ENCODE data around the gene BCAS1.

The BCAS1 gene

DNA sequence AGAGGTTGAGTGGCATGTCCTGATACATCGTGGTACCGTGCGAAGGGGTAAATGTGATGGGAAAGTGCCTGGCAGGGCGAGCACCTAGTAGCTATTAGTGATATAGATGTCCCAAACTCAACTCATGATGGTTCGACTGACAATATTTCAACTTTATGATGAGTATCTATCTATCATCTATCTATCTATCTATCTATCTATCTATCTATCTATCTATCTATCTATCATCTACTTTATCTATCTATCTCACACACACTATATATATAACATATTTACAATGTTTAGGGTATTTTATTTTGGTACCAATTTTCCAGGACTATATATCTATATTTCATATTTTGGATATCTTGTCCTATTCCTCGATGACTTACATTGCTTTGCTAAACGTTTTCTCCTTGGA lies 5.5 kb downstream of the BCAS1 start:
- no peak overlapping the region for H3K9ac ChIP-seq (ENCODE audit: low read length)

DNA sequence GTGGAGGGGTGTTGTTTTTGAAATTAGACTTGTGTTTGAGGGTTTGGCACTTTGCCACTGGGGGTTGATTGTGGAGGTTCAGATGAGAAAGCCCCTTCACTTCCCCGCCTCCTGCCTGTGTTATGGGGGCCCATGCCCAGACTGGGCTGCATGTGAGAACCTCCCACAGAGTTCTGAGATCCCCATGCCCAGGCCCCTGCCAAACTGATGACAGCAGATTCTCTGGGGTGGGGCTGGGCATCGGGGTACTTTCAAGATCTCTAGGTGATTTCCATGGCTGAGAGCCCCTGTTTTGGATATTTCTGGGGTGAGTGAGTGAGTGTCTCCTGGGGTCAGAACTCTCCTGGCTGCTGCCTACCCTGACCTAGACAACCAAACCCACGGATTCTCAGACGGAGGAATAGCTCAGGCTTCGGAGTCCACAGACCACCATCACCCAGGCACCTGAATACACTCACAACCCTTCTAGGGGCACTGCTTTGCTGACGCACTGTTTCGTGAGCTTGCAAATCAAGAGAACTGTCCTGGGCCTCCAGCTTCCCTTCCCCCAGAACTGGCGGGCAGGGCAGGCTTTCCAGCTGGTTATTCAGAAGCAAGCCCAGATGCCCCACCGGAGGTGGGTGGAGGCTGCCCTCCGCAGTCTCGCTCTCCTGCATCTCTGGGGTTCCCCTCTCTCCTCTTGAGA lies 6.3 kb downstream of the BCAS1 start:
- H3K4me2 ChIP-seq (ENCODE audit: low read length): no peak overlapping the region; the same call in 1 of the 2 replicates
- H3K27me3 ChIP-seq (ENCODE audit: insufficient read depth, low read length): peaks cover 6% of the 10 kb centered on the region; the same call in 1 of the 2 replicates
- TF ChIP-seq, protein P1, sequence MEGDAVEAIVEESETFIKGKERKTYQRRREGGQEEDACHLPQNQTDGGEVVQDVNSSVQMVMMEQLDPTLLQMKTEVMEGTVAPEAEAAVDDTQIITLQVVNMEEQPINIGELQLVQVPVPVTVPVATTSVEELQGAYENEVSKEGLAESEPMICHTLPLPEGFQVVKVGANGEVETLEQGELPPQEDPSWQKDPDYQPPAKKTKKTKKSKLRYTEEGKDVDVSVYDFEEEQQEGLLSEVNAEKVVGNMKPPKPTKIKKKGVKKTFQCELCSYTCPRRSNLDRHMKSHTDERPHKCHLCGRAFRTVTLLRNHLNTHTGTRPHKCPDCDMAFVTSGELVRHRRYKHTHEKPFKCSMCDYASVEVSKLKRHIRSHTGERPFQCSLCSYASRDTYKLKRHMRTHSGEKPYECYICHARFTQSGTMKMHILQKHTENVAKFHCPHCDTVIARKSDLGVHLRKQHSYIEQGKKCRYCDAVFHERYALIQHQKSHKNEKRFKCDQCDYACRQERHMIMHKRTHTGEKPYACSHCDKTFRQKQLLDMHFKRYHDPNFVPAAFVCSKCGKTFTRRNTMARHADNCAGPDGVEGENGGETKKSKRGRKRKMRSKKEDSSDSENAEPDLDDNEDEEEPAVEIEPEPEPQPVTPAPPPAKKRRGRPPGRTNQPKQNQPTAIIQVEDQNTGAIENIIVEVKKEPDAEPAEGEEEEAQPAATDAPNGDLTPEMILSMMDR (IDR thresholded peaks at IDR 0.05; ENCODE audit: low read length): no peak
- TF ChIP-seq EZH2 (IDR thresholded peaks at IDR 0.05; ENCODE audit: borderline replicate concordance, low read length): no peak
- no peaks in the 10 kb centered on the region for H3K9me3 ChIP-seq (ENCODE audit: low read length)
- H3K4me1 ChIP-seq (ENCODE audit: insufficient read depth, low read length, severe bottlenecking): peaks cover 14% of the 10 kb centered on the region
- H4K20me1 ChIP-seq (ENCODE audit: insufficient read depth, low read length): no peaks in the 10 kb centered on the region
- H3K4me3 ChIP-seq (ENCODE audit: low read depth, low read length, poor library complexity, severe bottlenecking): no peak overlapping the region
- H3K79me2 ChIP-seq (ENCODE audit: insufficient read depth, low read length): no peaks in the 10 kb centered on the region
- no peaks in the 10 kb centered on the region for H3K9me2 ChIP-seq (ENCODE audit: low read depth, low read length)
- H3F3A ChIP-seq (ENCODE audit: insufficient read depth, low read length): no peaks in the 10 kb centered on the region
- H2AFZ ChIP-seq (ENCODE audit: low read length): no peak overlapping the region
- H3K9ac ChIP-seq (ENCODE audit: low read length): 0 out of 2 replicates have a peak overlapping the region, but pooled peaks have one; percentile 6
- no peak overlapping the region for H3K27ac ChIP-seq (ENCODE audit: low read depth, low read length, poor library complexity, severe bottlenecking)
- H3K36me3 ChIP-seq (ENCODE audit: insufficient read depth, low read length): no peaks in the 10 kb centered on the region

More for the DNA sequence above, 5.5 kb downstream of the BCAS1 start:
- Histone ChIP-seq H3K27ac (ENCODE audit: low read depth, low read length, poor library complexity, severe bottlenecking) (no peak overlapping the region), H4K20me1 (ENCODE audit: insufficient read depth, low read length) (no peaks in the 10 kb centered on the region), H3K9me2 (ENCODE audit: low read depth, low read length) (no peaks in the 10 kb centered on the region), H3K4me3 (ENCODE audit: low read depth, low read length, poor library complexity, severe bottlenecking) (no peak overlapping the region), H3F3A (ENCODE audit: insufficient read depth, low read length) (no peaks in the 10 kb centered on the region), H3K9me3 (ENCODE audit: low read length) (no peaks in the 10 kb centered on the region), H3K4me1 (ENCODE audit: insufficient read depth, low read length, severe bottlenecking) (peaks cover 13% of the 10 kb centered on the region), H3K36me3 (ENCODE audit: insufficient read depth, low read length) (no peaks in the 10 kb centered on the region), H2AFZ (ENCODE audit: low read length) (no peak overlapping the region), H3K79me2 (ENCODE audit: insufficient read depth, low read length) (no peaks in the 10 kb centered on the region), H3K27me3 (ENCODE audit: insufficient read depth, low read length) (peaks cover 6% of the 10 kb centered on the region; the same call in 1 of the 2 replicates), H3K4me2 (ENCODE audit: low read length) (no peak overlapping the region; the same call in 1 of the 2 replicates)
- TF ChIP-seq, protein P1 (IDR thresholded peaks at IDR 0.05; ENCODE audit: low read length): no peak
- TF ChIP-seq EZH2 (IDR thresholded peaks at IDR 0.05; ENCODE audit: borderline replicate concordance, low read length): no peak

DNA sequence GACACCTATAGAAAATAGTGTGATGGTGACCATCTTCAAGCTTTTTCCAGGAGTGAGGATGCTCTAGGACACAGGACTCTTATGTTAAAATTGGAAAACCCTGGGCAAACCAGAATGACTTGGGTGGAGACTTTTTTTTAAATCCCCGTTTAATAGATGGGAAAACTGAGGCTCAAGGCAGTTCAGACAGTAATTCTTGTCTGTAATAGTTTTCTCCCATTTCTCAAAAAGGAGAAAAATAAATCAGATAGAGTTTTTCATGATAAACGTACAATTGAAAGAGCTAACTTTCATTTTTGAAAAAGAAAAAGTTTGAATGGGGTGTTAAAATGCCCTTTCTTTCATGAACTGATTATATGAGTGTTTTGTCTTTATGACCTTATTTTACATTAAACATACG lies 6.8 kb downstream of the BCAS1 start:
- Histone ChIP-seq H4K20me1 (ENCODE audit: insufficient read depth, low read length) (no peaks in the 10 kb centered on the region), H3K4me1 (ENCODE audit: insufficient read depth, low read length, severe bottlenecking) (peaks cover 20% of the 10 kb centered on the region), H3K9me2 (ENCODE audit: low read depth, low read length) (no peaks in the 10 kb centered on the region), H3K9ac (ENCODE audit: low read length) (0 out of 2 replicates have a peak overlapping the region, but pooled peaks have one; percentile 6), H3K79me2 (ENCODE audit: insufficient read depth, low read length) (no peaks in the 10 kb centered on the region), H3K9me3 (ENCODE audit: low read length) (no peaks in the 10 kb centered on the region), H3K4me3 (ENCODE audit: low read depth, low read length, poor library complexity, severe bottlenecking) (no peak overlapping the region), H3F3A (ENCODE audit: insufficient read depth, low read length) (no peaks in the 10 kb centered on the region), H3K36me3 (ENCODE audit: insufficient read depth, low read length) (no peaks in the 10 kb centered on the region), H3K27ac (ENCODE audit: low read depth, low read length, poor library complexity, severe bottlenecking) (no peak overlapping the region), H2AFZ (ENCODE audit: low read length) (no peak overlapping the region), H3K27me3 (ENCODE audit: insufficient read depth, low read length) (peaks cover 6% of the 10 kb centered on the region; the same call in 1 of the 2 replicates), H3K4me2 (ENCODE audit: low read length) (no peak overlapping the region)
- TF ChIP-seq, protein P1 (IDR thresholded peaks at IDR 0.05; ENCODE audit: low read length): no peak
- no peak for TF ChIP-seq EZH2 (IDR thresholded peaks at IDR 0.05; ENCODE audit: borderline replicate concordance, low read length)
